Measurements from ENCODE around the gene GPBP1.

GPBP1 gene

DNA sequence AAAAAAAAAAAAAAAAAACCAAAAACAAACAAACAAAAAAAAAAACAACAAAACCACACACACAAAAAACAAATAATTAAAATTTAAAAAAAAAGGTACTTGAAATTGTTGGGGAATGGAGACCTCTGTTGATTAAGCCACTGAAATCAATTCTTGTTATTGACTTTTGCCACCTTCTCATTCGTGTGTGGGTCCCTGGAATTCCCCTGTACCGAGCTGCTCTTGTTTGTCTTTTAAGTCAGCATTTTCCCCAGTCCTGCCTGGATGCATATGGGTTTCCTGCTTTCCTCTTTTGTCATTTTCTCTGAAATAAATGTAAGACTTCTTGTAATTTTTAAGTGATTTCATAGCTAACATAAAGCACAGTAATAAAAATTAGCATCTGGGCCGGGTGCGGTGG lies 45.5 kb downstream of the GPBP1 start:
- in situ Hi-C loops (cut with HindIII; ENCODE audit: low pct_ligation_motif_present, low sequenced_read_pairs): no loop called here
- DNase-seq: no peak
- no peak overlapping the region for H3K4me3 ChIP-seq (ENCODE audit: low read depth, low read length)
- H3K27me3 ChIP-seq (replicated peaks): no peaks in the 10 kb centered on the region
- no peak overlapping the region for H3K27ac ChIP-seq
- no peak for TF ChIP-seq CTCF (IDR thresholded peaks at IDR 0.05; ENCODE audit: low read depth, low read length, missing control alignments)
- peaks cover 2% of the 10 kb centered on the region for H3K36me3 ChIP-seq (replicated peaks)

DNA sequence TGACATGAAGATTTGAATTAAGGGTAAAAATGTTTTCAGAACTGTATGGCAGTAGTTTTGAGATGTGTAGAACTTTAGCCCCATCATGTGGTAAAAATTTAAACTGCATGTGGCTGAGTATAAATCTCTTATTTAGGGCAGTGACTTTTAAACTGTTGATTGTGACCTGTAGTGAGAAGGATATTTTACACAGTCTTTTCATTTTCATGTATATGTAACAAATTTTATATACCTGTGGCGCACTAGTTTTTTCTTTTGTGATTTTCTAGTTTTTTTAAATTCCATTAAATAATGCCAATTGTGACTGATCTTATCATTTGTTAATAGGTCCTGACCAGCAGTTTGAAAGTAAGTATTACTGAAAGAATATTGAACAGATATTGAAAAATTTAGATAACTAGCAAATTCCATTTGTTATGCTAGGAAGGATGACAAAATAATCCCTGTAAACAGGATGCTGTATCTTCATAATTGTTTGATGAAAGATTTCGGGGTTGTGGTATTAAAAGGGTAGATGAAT lies 47.2 kb downstream of the GPBP1 start:
- in situ Hi-C loops (cut with HindIII; ENCODE audit: low pct_ligation_motif_present, low sequenced_read_pairs): no loop called here
- TF ChIP-seq CTCF (IDR thresholded peaks at IDR 0.05; ENCODE audit: low read depth, low read length, missing control alignments): peak; percentile 55
- DNase-seq: peak; percentile 34
- H3K4me3 ChIP-seq (ENCODE audit: low read depth, low read length): no peak overlapping the region
- peaks cover 3% of the 10 kb centered on the region for H3K36me3 ChIP-seq (replicated peaks)
- no peak overlapping the region for H3K27ac ChIP-seq
- H3K27me3 ChIP-seq (replicated peaks): no peaks in the 10 kb centered on the region

GRCh38 chr5:57225553-57225952 lies 51.7 kb downstream of the GPBP1 start:
- TF ChIP-seq CTCF (IDR thresholded peaks at IDR 0.05; ENCODE audit: low read depth, low read length, missing control alignments): no peak
- Histone ChIP-seq H3K36me3 (replicated peaks) (peaks cover 3% of the 10 kb centered on the region), H3K4me3 (ENCODE audit: low read depth, low read length) (no peak overlapping the region), H3K27me3 (replicated peaks) (no peaks in the 10 kb centered on the region), H3K27ac (no peak overlapping the region)
- in situ Hi-C loops (cut with HindIII; ENCODE audit: low pct_ligation_motif_present, low sequenced_read_pairs): no loop called here
- no peak for DNase-seq

DNA sequence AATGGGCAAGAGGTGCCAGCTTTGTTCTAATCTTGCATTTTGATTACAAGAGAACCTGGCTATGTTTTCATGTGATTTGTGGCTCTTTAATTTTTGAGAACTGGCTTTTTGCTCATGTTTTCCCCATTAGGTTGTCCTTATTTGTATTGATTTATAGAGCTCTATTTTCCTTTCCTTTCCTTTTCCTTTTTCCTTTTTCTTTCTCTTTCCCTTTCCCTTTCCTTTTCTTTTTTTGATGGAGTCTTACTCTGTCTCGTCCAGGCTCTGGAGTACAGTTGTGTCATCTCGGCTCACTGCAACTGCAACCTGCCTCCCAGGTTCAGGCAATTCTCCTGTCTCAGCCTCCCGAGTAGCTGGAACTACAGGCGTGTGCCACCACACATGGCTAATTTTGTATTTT lies 55.5 kb downstream of the GPBP1 start:
- Histone ChIP-seq H3K27me3 (replicated peaks) (no peaks in the 10 kb centered on the region), H3K36me3 (replicated peaks) (peaks cover 15% of the 10 kb centered on the region), H3K27ac (no peak overlapping the region), H3K4me3 (ENCODE audit: low read depth, low read length) (no peak overlapping the region)
- in situ Hi-C loops (cut with HindIII; ENCODE audit: low pct_ligation_motif_present, low sequenced_read_pairs): no loop called here
- no peak for DNase-seq
- no peak for TF ChIP-seq CTCF (IDR thresholded peaks at IDR 0.05; ENCODE audit: low read depth, low read length, missing control alignments)

DNA sequence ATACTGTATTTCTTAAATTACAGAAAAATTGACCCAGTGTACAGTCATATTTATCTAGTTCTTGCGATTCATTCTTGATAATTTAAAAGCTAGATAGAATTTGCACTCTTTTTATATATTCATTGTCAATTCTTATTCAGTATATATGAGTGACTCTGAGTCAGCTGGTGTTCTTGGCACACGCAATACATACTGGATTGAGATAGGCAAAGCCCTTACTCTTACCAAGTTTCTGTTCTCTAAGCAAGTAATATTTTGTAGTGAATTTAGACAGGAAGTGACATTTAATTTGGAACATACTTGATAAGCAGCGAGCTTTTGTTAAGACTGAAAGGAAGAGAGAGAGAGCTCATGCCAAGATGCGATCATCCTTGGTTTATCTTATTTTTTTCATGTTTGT lies 57.7 kb downstream of the GPBP1 start:
- in situ Hi-C loops (cut with HindIII; ENCODE audit: low pct_ligation_motif_present, low sequenced_read_pairs): no loop called here
- Histone ChIP-seq H3K27me3 (replicated peaks) (no peaks in the 10 kb centered on the region), H3K27ac (no peak overlapping the region), H3K4me3 (ENCODE audit: low read depth, low read length) (no peak overlapping the region), H3K36me3 (replicated peaks) (peaks cover 12% of the 10 kb centered on the region)
- TF ChIP-seq CTCF (IDR thresholded peaks at IDR 0.05; ENCODE audit: low read depth, low read length, missing control alignments): no peak
- DNase-seq: peak; percentile 8

GRCh38 chr5:57232293-57233033 lies 58.6 kb downstream of the GPBP1 start:
- Histone ChIP-seq H3K27ac (no peak overlapping the region), H3K27me3 (replicated peaks) (no peaks in the 10 kb centered on the region), H3K4me3 (ENCODE audit: low read depth, low read length) (no peak overlapping the region), H3K36me3 (replicated peaks) (peaks cover 12% of the 10 kb centered on the region)
- DNase-seq: no peak
- in situ Hi-C loops (cut with HindIII; ENCODE audit: low pct_ligation_motif_present, low sequenced_read_pairs): no loop called here
- no peak for TF ChIP-seq CTCF (IDR thresholded peaks at IDR 0.05; ENCODE audit: low read depth, low read length, missing control alignments)

Data from brain microvascular endothelial cell (primary cell).